Testis (tissue), 3 donors: Measurements from ENCODE around the gene DPF3. TPM values are rescaled to one million over a fixed set of nuclear protein-coding genes. Genes with fewer than 3 reads are reported as not detected.

Experiments
- DNase-seq: peaks from one replicate; pipeline ENCODE4 v3.0.0-alpha.2; 2019
- H3K27ac ChIP-seq, 2 donors: fragments of 200-600 bp; sonication (generic); one replicate each; pipeline ENCODE4 v1.5.1; 2019
- H3K27me3 ChIP-seq: fragments of 200-600 bp; sonication (generic); one replicate; pipeline ENCODE4 v1.5.1; 2019
- H3K36me3 ChIP-seq: fragments of 200-600 bp; sonication (generic); one replicate; pipeline ENCODE4 v1.5.1; 2017; ENCODE audit warnings: low read depth; ENCODE audit errors: missing control alignments
- H3K4me1 ChIP-seq: fragments of 200-600 bp; sonication (generic); one replicate; pipeline ENCODE4 v1.5.1; 2019
- H3K4me3 ChIP-seq, 2 donors: fragments of 200-600 bp; sonication (generic); one replicate each; pipeline ENCODE4 v1.5.1; 2017 to 2019
- H3K9me3 ChIP-seq: fragments of 200-600 bp; sonication (generic); one replicate; pipeline ENCODE4 v1.5.1; 2017
- POLR2A ChIP-seq: fragments of 450-650 bp; IDR thresholded peaks from one replicate; pipeline ENCODE4 v1.6.1; 2017; ENCODE audit warnings: antibody characterized with exemption, mild to moderate bottlenecking, moderate library complexity
- WGBS, 2 donors: methylation state at CpG; one replicate each; pipeline ENCODE4 v1.1.5; 2018; 5-methylcytosine and 5-hydroxymethylcytosine counted together
- intact Hi-C: fragments of 100-400 bp; cut with DNase I; formaldehyde crosslinking; loops from one replicate; pipeline ENCODE4 v1.15.1; 2023; ENCODE audit warnings: low total_unique reads
- polyA plus RNA-seq: library from polyadenylated mRNA; stranded (reverse); fragments of 350-450 nt; fragmentation: Illumina TruSeq; extraction: RNeasy Lipid Tissue Mini Kit (QIAGEN cat#74804); gene quantifications from one replicate; pipeline ENCODE4 v1.2.3, GENCODE V29; 2014; ENCODE audit warnings: low read depth, low replicate concordance; ENCODE audit not compliant: insufficient read depth
- total RNA-seq, 2 donors: library from RNA; depleted of rRNA; stranded (reverse); fragments of >200 nt; gene quantifications; one replicate each; pipeline ENCODE4 v1.2.3, GENCODE V29; 2016
- TF ChIP-seq, protein P1 (sequence below), 3 experiments: fragments of 450-650 bp in 2 of 3; fragments of 200-600 bp in 1 of 3; sonication (generic) in 1 of 3; IDR thresholded peaks; one replicate each; pipeline ENCODE4 v1.5.1; 2016 to 2019; ENCODE audit warnings: antibody characterized with exemption in 3 of 3, mild to moderate bottlenecking in 2 of 3, moderate library complexity in 1 of 3

DPF3 gene
- total and polyA plus RNA-seq, 3 donors from 2014 or later, result 14.6 to 41.6 (median 26.4) TPM

DNA sequence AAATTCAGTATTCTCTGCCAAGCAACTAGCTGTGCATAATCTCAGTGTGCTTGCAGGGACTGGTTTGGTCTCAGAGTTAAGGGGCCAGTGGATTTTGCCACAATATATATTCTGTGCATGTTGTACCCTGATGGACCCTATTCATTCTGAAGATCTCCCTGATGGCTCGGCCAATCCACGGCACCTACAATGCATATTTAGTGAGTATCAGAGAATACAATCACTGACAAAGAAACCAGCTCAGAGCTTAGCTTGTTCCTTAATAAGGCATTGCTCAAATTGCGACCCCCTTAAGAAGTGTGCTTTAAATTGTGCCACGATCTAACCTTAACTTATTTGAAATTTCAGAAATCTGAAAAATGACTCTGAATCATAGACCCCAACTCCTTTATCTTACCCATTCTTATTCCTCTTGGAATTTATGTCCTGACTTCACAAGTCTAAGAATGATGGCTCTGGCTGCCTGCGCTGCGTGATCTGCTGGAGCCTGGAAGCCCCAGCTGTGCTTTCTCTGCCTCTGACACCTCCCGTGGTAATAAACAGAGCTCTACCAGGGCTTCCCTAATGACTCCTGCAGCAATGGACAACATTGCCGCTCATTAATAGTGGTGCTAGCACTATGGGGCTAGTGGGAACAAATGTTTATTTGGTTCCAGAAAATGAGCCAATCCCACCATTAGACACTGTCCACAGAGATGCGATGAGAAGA is 23.3 kb upstream of the DPF3 start:
- 68 to 72% methylated on average over 6 to 9 of the region's 9 CpGs for WGBS, 2 donors
- TF ChIP-seq, protein P1, sequence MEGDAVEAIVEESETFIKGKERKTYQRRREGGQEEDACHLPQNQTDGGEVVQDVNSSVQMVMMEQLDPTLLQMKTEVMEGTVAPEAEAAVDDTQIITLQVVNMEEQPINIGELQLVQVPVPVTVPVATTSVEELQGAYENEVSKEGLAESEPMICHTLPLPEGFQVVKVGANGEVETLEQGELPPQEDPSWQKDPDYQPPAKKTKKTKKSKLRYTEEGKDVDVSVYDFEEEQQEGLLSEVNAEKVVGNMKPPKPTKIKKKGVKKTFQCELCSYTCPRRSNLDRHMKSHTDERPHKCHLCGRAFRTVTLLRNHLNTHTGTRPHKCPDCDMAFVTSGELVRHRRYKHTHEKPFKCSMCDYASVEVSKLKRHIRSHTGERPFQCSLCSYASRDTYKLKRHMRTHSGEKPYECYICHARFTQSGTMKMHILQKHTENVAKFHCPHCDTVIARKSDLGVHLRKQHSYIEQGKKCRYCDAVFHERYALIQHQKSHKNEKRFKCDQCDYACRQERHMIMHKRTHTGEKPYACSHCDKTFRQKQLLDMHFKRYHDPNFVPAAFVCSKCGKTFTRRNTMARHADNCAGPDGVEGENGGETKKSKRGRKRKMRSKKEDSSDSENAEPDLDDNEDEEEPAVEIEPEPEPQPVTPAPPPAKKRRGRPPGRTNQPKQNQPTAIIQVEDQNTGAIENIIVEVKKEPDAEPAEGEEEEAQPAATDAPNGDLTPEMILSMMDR (IDR thresholded peaks at IDR 0.05), result no peak
- TF ChIP-seq POLR2A, result no peak
- no peaks in the 10 kb centered on the region for H3K9me3 ChIP-seq
- intact Hi-C loops, result no loop called here
- H3K4me1 ChIP-seq, result peaks cover 5% of the 10 kb centered on the region
- no peak for DNase-seq
- no peak overlapping the region for H3K4me3 ChIP-seq
- H3K27me3 ChIP-seq, result no peaks in the 10 kb centered on the region
- H3K36me3 ChIP-seq, result no peaks in the 10 kb centered on the region
- H3K27ac ChIP-seq, result no peak overlapping the region

DNA sequence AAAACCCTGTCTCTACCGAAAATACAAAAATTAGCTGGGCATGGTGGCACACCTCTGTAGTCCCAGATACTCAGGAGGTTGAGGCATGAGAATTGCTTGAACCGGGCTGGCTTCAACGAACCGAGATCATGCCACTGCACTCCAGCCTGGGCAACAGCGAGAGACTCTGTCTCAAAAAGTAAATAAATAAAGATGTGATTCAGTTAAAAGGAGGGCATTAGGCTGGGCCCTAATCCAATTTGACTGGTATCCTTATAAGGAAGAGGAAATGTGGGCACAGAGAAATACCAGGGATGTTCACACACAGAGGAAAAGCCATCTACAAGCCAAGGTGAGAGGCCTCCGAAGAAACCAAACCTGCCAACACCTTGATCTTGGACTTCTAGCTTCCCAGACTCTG is 22.3 kb upstream of the DPF3 start:
- no peak for DNase-seq
- 78 to 87% methylated on average over 6 of the region's 6 CpGs for WGBS, 2 donors
- TF ChIP-seq, protein P1 (IDR thresholded peaks at IDR 0.05), result no peak
- TF ChIP-seq POLR2A, result no peak

DNA sequence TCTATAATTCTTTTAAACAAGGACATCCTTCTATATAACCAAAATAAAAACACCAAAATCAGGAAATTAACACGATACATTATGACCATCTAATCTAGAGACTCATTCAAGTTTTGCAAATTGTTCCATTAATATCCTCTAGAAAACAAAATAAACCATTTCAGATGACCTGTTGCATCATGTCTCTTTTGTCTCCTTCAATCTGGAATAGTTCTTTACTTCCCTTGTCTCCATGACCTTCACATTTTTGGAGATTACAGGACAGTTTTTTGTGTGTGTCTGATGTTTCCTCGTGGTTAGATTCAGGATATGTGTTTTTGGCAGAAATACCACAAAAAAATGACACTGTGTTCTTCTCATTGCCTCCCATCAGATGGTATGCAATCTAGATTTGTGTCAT is 19.9 kb upstream of the DPF3 start:
- intact Hi-C loops, result no loop called here
- Histone ChIP-seq H3K36me3 (no peaks in the 10 kb centered on the region), H3K27ac (no peak overlapping the region), H3K4me1 (peaks cover 5% of the 10 kb centered on the region), H3K4me3 (no peak overlapping the region), H3K27me3 (no peaks in the 10 kb centered on the region), H3K9me3 (no peaks in the 10 kb centered on the region)
- no peak for TF ChIP-seq POLR2A
- TF ChIP-seq, protein P1 (IDR thresholded peaks at IDR 0.05), result no peak
- no peak for DNase-seq
- 14 to 26% methylated on average over 2 of the region's 2 CpGs for WGBS, 2 donors

More for the DNA sequence above, 22.3 kb upstream of the DPF3 start:
- Histone ChIP-seq H3K27me3 (no peaks in the 10 kb centered on the region), H3K9me3 (no peaks in the 10 kb centered on the region), H3K27ac (no peak overlapping the region), H3K4me3 (no peak overlapping the region), H3K36me3 (no peaks in the 10 kb centered on the region), H3K4me1 (peaks cover 5% of the 10 kb centered on the region)
- intact Hi-C loops, result no loop called here

DNA sequence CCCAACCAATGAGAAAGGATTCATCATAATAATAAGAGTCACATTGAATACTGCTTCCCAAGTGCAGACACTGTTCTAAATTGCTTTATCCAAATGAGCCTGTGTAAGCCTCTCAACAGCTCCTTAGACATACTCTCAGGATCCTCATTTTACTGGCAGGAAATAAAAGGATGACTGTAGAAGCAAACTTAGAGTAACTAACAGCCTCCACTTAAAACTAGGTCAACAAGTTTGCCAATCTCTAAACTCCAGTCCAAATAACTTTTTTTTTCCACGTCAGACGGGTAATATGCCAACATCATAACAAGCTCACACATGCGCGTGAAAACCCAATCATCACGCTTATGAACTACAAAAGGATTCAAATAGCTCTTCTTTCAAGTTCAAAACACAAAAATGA is 15.3 kb upstream of the DPF3 start:
- no peak for TF ChIP-seq POLR2A
- TF ChIP-seq, protein P1 (IDR thresholded peaks at IDR 0.05), result no peak
- H3K27me3 ChIP-seq, result no peaks in the 10 kb centered on the region
- no peaks in the 10 kb centered on the region for H3K36me3 ChIP-seq
- no peak overlapping the region for H3K4me3 ChIP-seq
- no peak for DNase-seq
- H3K9me3 ChIP-seq, result no peaks in the 10 kb centered on the region
- intact Hi-C loops, result no loop called here
- H3K4me1 ChIP-seq, result peaks cover 8% of the 10 kb centered on the region
- 64 to 65% methylated on average over 5 of the region's 5 CpGs for WGBS, 2 donors
- no peak overlapping the region for H3K27ac ChIP-seq

DNA sequence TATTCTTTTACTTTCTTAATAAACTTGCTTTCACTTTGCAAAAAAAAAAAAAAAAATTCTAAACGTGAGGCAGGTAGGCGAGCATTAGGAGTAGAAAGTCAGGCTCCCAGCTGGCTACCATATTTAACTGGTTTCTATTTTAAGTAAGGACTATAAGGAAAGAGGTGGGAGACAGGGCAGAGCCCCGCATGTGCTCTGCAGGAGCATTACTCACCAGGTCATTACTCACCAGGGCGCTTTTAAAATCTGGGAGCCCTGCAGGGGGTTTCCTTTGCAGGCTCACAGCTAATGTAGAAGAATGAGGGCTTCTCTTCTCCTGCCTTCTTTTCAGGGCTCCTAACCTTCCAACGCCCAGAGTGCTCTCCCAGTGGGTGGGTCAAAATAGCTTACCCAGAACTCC is 14.0 kb upstream of the DPF3 start:
- DNase-seq, result no peak
- peaks cover 5% of the 10 kb centered on the region for H3K4me1 ChIP-seq
- intact Hi-C loops, result loop anchor here (2.0 kb wide), 1 partner anchor 391 kb away; no protein-coding TSS in a partner anchor

More for the DNA sequence above, 14.0 kb upstream of the DPF3 start:
- no peak for TF ChIP-seq POLR2A
- TF ChIP-seq, protein P1 (IDR thresholded peaks at IDR 0.05), result no peak
- H3K9me3 ChIP-seq, result no peaks in the 10 kb centered on the region
- H3K4me3 ChIP-seq, result no peak overlapping the region
- WGBS, 2 donors, result 47 to 62% methylated on average over 5 of the region's 5 CpGs
- no peaks in the 10 kb centered on the region for H3K27me3 ChIP-seq
- H3K36me3 ChIP-seq, result no peaks in the 10 kb centered on the region
- H3K27ac ChIP-seq, result no peak overlapping the region
